K562 (cell line): Measurements from ENCODE around the gene TMC4. TPM values are rescaled to one million over a fixed set of nuclear protein-coding genes. Genes with fewer than 3 reads are reported as not detected.
A peak's percentile ranks its signal among the peaks of the same experiment; 100 is the strongest.

Experiments used
- CC2D1A ChIP-seq: fragments of 450-650 bp; IDR thresholded peaks from 2 replicates; pipeline ENCODE4 v1.6.1; 2017; ENCODE audit warnings: mild to moderate bottlenecking
- CHD2 ChIP-seq: IDR thresholded peaks from 2 replicates; pipeline ENCODE4 v1.6.1; 2011; ENCODE audit warnings: low read depth, low read length
- COPS2 ChIP-seq: fragments of 450-650 bp; conservative IDR thresholded peaks from 2 replicates; pipeline ENCODE4 v1.6.1; 2016; ENCODE audit warnings: mild to moderate bottlenecking, moderate library complexity
- FIP1L1 ChIP-seq: fragments of 200-400 bp; formaldehyde crosslinking; IDR thresholded peaks from 2 replicates; pipeline ENCODE4 v1.6.1; 2018; ENCODE audit warnings: mild to moderate bottlenecking, low read depth, low read length; ENCODE audit not compliant: poor library complexity, severe bottlenecking
- GABPB2 ChIP-seq: fragments of 250-450 bp; sonication (Bioruptor Pico); conservative IDR thresholded peaks from 2 replicates; pipeline ENCODE4 v1.5.1; 2021; ENCODE audit warnings: mild to moderate bottlenecking
- GATA2 ChIP-seq: sonication (generic); formaldehyde crosslinking; IDR thresholded peaks from 2 replicates; pipeline ENCODE4 v1.4.0; 2020; ENCODE audit warnings: mild to moderate bottlenecking, missing genetic modification reagents
- GTF2E2 ChIP-seq: fragments of 200-800 bp; sonication (Bioruptor generic); IDR thresholded peaks from 2 replicates; pipeline ENCODE4 v1.6.1; 2016; ENCODE audit warnings: missing genetic modification characterization, missing compliant biosample characterization
- ID3 ChIP-seq, 2 experiments: fragments of 250-450 bp in 1 of 2; fragments of 450-650 bp in 1 of 2; sonication (Bioruptor Pico) in 1 of 2; IDR thresholded peaks; 2 replicates each; pipeline versions ENCODE4 v1.6.1 to v1.8.0; 2016 to 2021; ENCODE audit warnings: mild to moderate bottlenecking in 2 of 2, moderate library complexity in 2 of 2, missing compliant biosample characterization in 1 of 2, missing genetic modification characterization in 1 of 2
- KAT8 ChIP-seq: fragments of 450-650 bp; IDR thresholded peaks from 2 replicates; pipeline ENCODE4 v1.6.1; 2016; ENCODE audit warnings: low read depth, mild to moderate bottlenecking
- KDM1A ChIP-seq, 2 experiments: fragments of 450-650 bp; IDR thresholded peaks; 2 replicates each; pipeline ENCODE4 v1.6.1; 2016; ENCODE audit warnings: mild to moderate bottlenecking in 2 of 2
- KLF1 ChIP-seq: fragments of 450-650 bp; IDR thresholded peaks from 2 replicates; pipeline ENCODE4 v1.6.1; 2016; ENCODE audit warnings: missing genetic modification characterization, missing compliant biosample characterization
- MAX ChIP-seq: sonication (generic); formaldehyde crosslinking; IDR thresholded peaks from 2 replicates; pipeline ENCODE4 v1.9.0; 2022; ENCODE audit warnings: mild to moderate bottlenecking, missing genetic modification reagents
- NFIC ChIP-seq: fragments of 450-650 bp; IDR thresholded peaks from 2 replicates; pipeline ENCODE4 v1.6.1; 2017; ENCODE audit warnings: mild to moderate bottlenecking, inconsistent platforms
- NFRKB ChIP-seq: fragments of 450-650 bp; IDR thresholded peaks from 2 replicates; pipeline ENCODE4 v1.6.1; 2016; ENCODE audit warnings: low read depth
- PHB ChIP-seq: fragments of 250-450 bp; sonication (Bioruptor Pico); IDR thresholded peaks from 2 replicates; pipeline ENCODE4 v1.5.0; 2021
- POLR2AphosphoS5 ChIP-seq: IDR thresholded peaks from 2 replicates; pipeline ENCODE4 v1.6.1; 2011; ENCODE audit warnings: mild to moderate bottlenecking, low read depth, low read length, moderate library complexity; ENCODE audit not compliant: control insufficient read depth, insufficient read depth
- POLR2H ChIP-seq: IDR thresholded peaks from 2 replicates; pipeline ENCODE4 v1.6.1; 2016; ENCODE audit warnings: missing genetic modification characterization, low read depth, mild to moderate bottlenecking, control low read depth, missing compliant biosample characterization, moderate library complexity
- TAF15 ChIP-seq: fragments of 200-400 bp; formaldehyde crosslinking; IDR thresholded peaks from 2 replicates; pipeline ENCODE4 v1.6.1; 2017; ENCODE audit warnings: mild to moderate bottlenecking, low read depth, low read length, moderate library complexity
- THAP12 ChIP-seq: fragments of 250-450 bp; sonication (Bioruptor Pico); IDR thresholded peaks from 2 replicates; pipeline ENCODE4 v1.9.0; 2021; ENCODE audit warnings: mild to moderate bottlenecking, inconsistent platforms
- TSC22D4 ChIP-seq: fragments of 450-650 bp; IDR thresholded peaks from 2 replicates; pipeline ENCODE4 v1.6.1; 2016; ENCODE audit warnings: missing genetic modification characterization, missing biosample characterization, control low read depth
- ZBTB8A ChIP-seq: fragments of 450-650 bp; IDR thresholded peaks from 2 replicates; pipeline ENCODE4 v1.6.1; 2018; ENCODE audit warnings: mild to moderate bottlenecking, moderate library complexity; ENCODE audit not compliant: partially characterized antibody
- ZEB2 ChIP-seq: fragments of 450-650 bp; IDR thresholded peaks from 2 replicates; pipeline ENCODE4 v1.6.1; 2016
- ZNF140 ChIP-seq: fragments of 250-450 bp; sonication (Bioruptor Pico); IDR thresholded peaks from 2 replicates; pipeline ENCODE4 v1.8.0; 2021; ENCODE audit warnings: moderate library complexity, mild to moderate bottlenecking, inconsistent platforms
- ZNF143 ChIP-seq: sonication (generic); formaldehyde crosslinking; IDR thresholded peaks from 2 replicates; pipeline ENCODE4 v1.9.0; 2022; ENCODE audit warnings: mild to moderate bottlenecking, missing genetic modification reagents
- ZNF253 ChIP-seq: fragments of 250-450 bp; sonication (Bioruptor Pico); conservative IDR thresholded peaks from 2 replicates; pipeline ENCODE4 v1.6.1; 2021; ENCODE audit warnings: mild to moderate bottlenecking
- ZNF263 ChIP-seq: sonication (generic); formaldehyde crosslinking; IDR thresholded peaks from 2 replicates; pipeline ENCODE4 v1.8.0; 2022; ENCODE audit warnings: mild to moderate bottlenecking, missing genetic modification reagents, borderline replicate concordance
- polyA plus RNA-seq, 8 experiments: library from polyadenylated mRNA; depleted of rRNA in 4 of 8; stranded (reverse) in 5 of 8; unstranded in 3 of 8; fragments of >200 nt; fragmentation: Nextera tagmentation in 2 of 8; fragmentation: Illumina TruSeq in 1 of 8; extraction: Ambion mirVana in 2 of 8; extraction: Trizol in 1 of 8; gene quantifications; 2 replicates each; pipeline versions ENCODE4 v1.2.1 to v1.2.3, GENCODE V29; 2011 to 2014; ENCODE audit warnings: inconsistent platforms in 1 of 8, missing spikeins in 1 of 8
- total RNA-seq, 7 experiments: library from RNA; depleted of rRNA in 6 of 7; stranded (reverse); fragments of >200 nt in 6 of 7; fragmentation: Illumina TruSeq in 2 of 7; extraction: Trizol in 2 of 7; gene quantifications; 2 replicates each; pipeline versions ENCODE4 v1.2.1 to v1.2.3, GENCODE V29; 2011 to 2021; ENCODE audit warnings: low replicate concordance in 1 of 7

TMC4 gene
- total and polyA plus RNA-seq, 9 of the 15 experiments (the other 6 are each of a cell fraction or from before 2014, with no cell fraction given): 0.12 to 0.79 (median 0.36) TPM; not detected in 2

- TF ChIP-seq ID3 (CRISPR knock-in tag; IDR thresholded peaks at IDR 0.05) (no peak), ID3 (tag; IDR thresholded peaks at IDR 0.05) (peak; percentile 92; the same call in 1 of the 2 replicates), KLF1 (tag) (no peak), GABPB2 (CRISPR knock-in tag) (no peak), GTF2E2 (tag) (peak; percentile 75; the same call in 1 of the 2 replicates), GATA2 (CRISPR knock-in tag) (no peak), POLR2AphosphoS5 (peak; percentile 81), ZNF140 (CRISPR knock-in tag) (no peak), THAP12 (CRISPR knock-in tag) (no peak), FIP1L1 (no peak), ZNF253 (CRISPR knock-in tag) (no peak), COPS2 (no peak), TSC22D4 (no peak), PHB (CRISPR knock-in tag) (no peak; the same call in 1 of the 2 replicates), KAT8 (no peak), NFIC (peak; percentile 64), POLR2H (peak; percentile 78), ZEB2 (no peak), ZBTB8A (peak; percentile 54), TAF15 (no peak), NFRKB (peak; percentile 92), KDM1A (IDR thresholded peaks at IDR 0.05) (no peak; a peak in 1 of 4 replicates), ZNF263 (CRISPR knock-in tag) (no peak; the same call in 1 of the 2 replicates), ZNF143 (CRISPR knock-in tag) (peak; percentile 97), CHD2 (peak; percentile 84), MAX (CRISPR knock-in tag) (peak; percentile 82), CC2D1A (peak; percentile 42; the same call in 1 of the 2 replicates)
These were observed 57.6 kb downstream of the TMC4 start, which contains the start of the genes PRPF31 and TFPT (continued) for GRCh38 chr19:54115109-54116063.
